Activated naive CD4-positive, alpha-beta T cell treated with anti-CD3 and anti-CD28 coated beads for 36 hours (primary cell): ENCODE results near the gene FAM210A. TPM values are rescaled to one million over a fixed set of nuclear protein-coding genes. Genes with fewer than 3 reads are reported as not detected.
A peak's percentile ranks its signal among the peaks of the same experiment; 100 is the strongest.

ENCODE experiments used
- CTCF ChIA-PET: fragments of 350-600 bp; sonication (Branson Sonifier 250); formaldehyde crosslinking; loops from one replicate; lab custom pipeline; 2021; ENCODE audit warnings: antibody characterized with exemption; lab: Charles Lee
- DNase-seq: peaks from one replicate; pipeline ENCODE4 v3.0.0-alpha.2; 2020
- H3K27ac Mint-ChIP-seq: one replicate; pipeline ENCODE4 v1.8.0; 2021; ENCODE audit warnings: mild to moderate bottlenecking, mixed read lengths
- H3K27me3 Mint-ChIP-seq: one replicate; pipeline ENCODE4 v1.8.0; 2021; ENCODE audit warnings: low read depth, mixed read lengths
- H3K36me3 Mint-ChIP-seq: one replicate; pipeline ENCODE4 v1.8.0; 2021; ENCODE audit warnings: low read depth, mixed read lengths
- H3K4me1 Mint-ChIP-seq: one replicate; pipeline ENCODE4 v1.8.0; 2021; ENCODE audit warnings: low read depth, mixed read lengths
- H3K4me3 Mint-ChIP-seq: one replicate; pipeline ENCODE4 v1.8.0; 2021; ENCODE audit warnings: mild to moderate bottlenecking, moderate library complexity, mixed read lengths
- H3K9me3 Mint-ChIP-seq: one replicate; pipeline ENCODE4 v1.8.0; 2021; ENCODE audit warnings: mixed read lengths
- intact Hi-C: fragments of 100-400 bp; cut with micrococcal nuclease; formaldehyde crosslinking; loops from one replicate; pipeline ENCODE4 v1.15.1; 2023
- total RNA-seq, 2 experiments: library from RNA; stranded (reverse); gene quantifications; one replicate each; pipeline ENCODE4 v1.2.3, GENCODE V29; 2021

The FAM210A gene
- total RNA-seq, 2 experiments from 2014 or later: 18.6 to 20.2 TPM

GRCh38 chr18:13616525-13617035 is 109.8 kb downstream of the FAM210A start:
- CTCF ChIA-PET: interaction anchor here (0.7 kb wide), 1 partner anchor 8 kb away, joined by 3 read pairs; no protein-coding TSS in a partner anchor

GRCh38 chr18:13616041-13616440 is 110.3 kb downstream of the FAM210A start:
- Mint-ChIP-seq H3K27me3 (no peaks in the 10 kb centered on the region), H3K9me3 (no peaks in the 10 kb centered on the region), H3K27ac (peak overlapping the region; percentile 61), H3K4me1 (peaks cover 66% of the 10 kb centered on the region), H3K4me3 (peak overlapping the region; percentile 13), H3K36me3 (no peaks in the 10 kb centered on the region)
- CTCF ChIA-PET: interaction anchor here (1.3 kb wide), 1 partner anchor 58 kb away, joined by 12 read pairs; no protein-coding TSS in a partner anchor
- DNase-seq: no peak
- intact Hi-C loops: loop anchor here (10.0 kb wide), 1 partner anchor 731 kb away; the partner anchor contains the start of gene PTPN2

More at GRCh38 chr18:13616525-13617035, 109.8 kb downstream of the FAM210A start:
- no peak for DNase-seq
- H3K27me3 Mint-ChIP-seq: no peaks in the 10 kb centered on the region
- intact Hi-C loops: loop anchor here (10.0 kb wide), 1 partner anchor 732 kb away; the partner anchor contains the start of gene PTPN2
- H3K4me3 Mint-ChIP-seq: no peak overlapping the region
- peaks cover 61% of the 10 kb centered on the region for H3K4me1 Mint-ChIP-seq
- peak overlapping the region; percentile 61 for H3K27ac Mint-ChIP-seq
- no peaks in the 10 kb centered on the region for H3K9me3 Mint-ChIP-seq
- no peaks in the 10 kb centered on the region for H3K36me3 Mint-ChIP-seq

- H3K27ac Mint-ChIP-seq: peak overlapping the region; percentile 69
- no peaks in the 10 kb centered on the region for H3K9me3 Mint-ChIP-seq
- no peaks in the 10 kb centered on the region for H3K27me3 Mint-ChIP-seq
- no peaks in the 10 kb centered on the region for H3K36me3 Mint-ChIP-seq
- peaks cover 71% of the 10 kb centered on the region for H3K4me1 Mint-ChIP-seq
- intact Hi-C loops: loop anchor here (1.0 to 10.0 kb wide), 3 partner anchors 53 to 731 kb away; partner anchors contain the start of gene PTPN2
- peak overlapping the region; percentile 48 for H3K4me3 Mint-ChIP-seq
- CTCF ChIA-PET: interaction anchor here (1.3 kb wide), 1 partner anchor 57 kb away, joined by 12 read pairs; no protein-coding TSS in a partner anchor
- DNase-seq: peak; percentile 34
These were observed 110.9 kb downstream of the FAM210A start for GRCh38 chr18:13615432-13615861.

- Mint-ChIP-seq H3K4me3 (peak overlapping the region; percentile 48), H3K27ac (peak overlapping the region; percentile 69), H3K27me3 (no peaks in the 10 kb centered on the region), H3K36me3 (no peaks in the 10 kb centered on the region), H3K4me1 (peaks cover 71% of the 10 kb centered on the region), H3K9me3 (no peaks in the 10 kb centered on the region)
- CTCF ChIA-PET: interaction anchor here (1.3 to 3.0 kb wide), 3 partner anchors 55 to 57 kb away, joined by 9 to 16 read pairs (median 12); no protein-coding TSS in a partner anchor
- peak; percentile 46 for DNase-seq
- intact Hi-C loops: loop anchor here (1.0 to 10.0 kb wide), 4 partner anchors 52 to 730 kb away; partner anchors contain the start of gene PTPN2
These were observed 111.6 kb downstream of the FAM210A start for GRCh38 chr18:13614641-13615288.

GRCh38 chr18:13613591-13614501 is 112.5 kb downstream of the FAM210A start:
- peaks cover 80% of the 10 kb centered on the region for H3K4me1 Mint-ChIP-seq
- peak; percentile 29 for DNase-seq
- intact Hi-C loops: loop anchor here (2.0 to 10.0 kb wide), 3 partner anchors 113 to 729 kb away; partner anchors contain the start of genes FAM210A, PTPN2 and RNMT
- H3K4me3 Mint-ChIP-seq: peak overlapping the region; percentile 8
- no peak overlapping the region for H3K27ac Mint-ChIP-seq
- H3K27me3 Mint-ChIP-seq: no peaks in the 10 kb centered on the region
- CTCF ChIA-PET: interaction anchor here (0.9 to 3.0 kb wide), 7 partner anchors 46 to 398 kb away, joined by 3 to 16 read pairs (median 4); no protein-coding TSS in a partner anchor
- H3K9me3 Mint-ChIP-seq: no peaks in the 10 kb centered on the region
- no peaks in the 10 kb centered on the region for H3K36me3 Mint-ChIP-seq

Other genes starting within 250 kb of the FAM210A start
- 10 to 100 TPM; 25.2 to 27.4 TPM for gene RNMT, start 115 bp upstream of the FAM210A start, total RNA-seq
- gene MC5R, start 97.6 kb upstream of the FAM210A start, total RNA-seq: not detected
- gene MC2R, start 189.0 kb upstream of the FAM210A start, total RNA-seq: not detected